Measurements from ENCODE around the gene GRK5.

GRCh38 chr10:119315128-119316001 is 108.0 kb downstream of the GRK5 start:
- TF ChIP-seq GATA2 (IDR thresholded peaks at IDR 0.05; ENCODE audit: low read depth, low read length) (no peak), GATA3 (IDR thresholded peaks at IDR 0.05; ENCODE audit: low read depth, low read length) (no peak)

Measured in SH-SY5Y (cell line).